ENCODE measurements around the gene NFASC.

DNA sequence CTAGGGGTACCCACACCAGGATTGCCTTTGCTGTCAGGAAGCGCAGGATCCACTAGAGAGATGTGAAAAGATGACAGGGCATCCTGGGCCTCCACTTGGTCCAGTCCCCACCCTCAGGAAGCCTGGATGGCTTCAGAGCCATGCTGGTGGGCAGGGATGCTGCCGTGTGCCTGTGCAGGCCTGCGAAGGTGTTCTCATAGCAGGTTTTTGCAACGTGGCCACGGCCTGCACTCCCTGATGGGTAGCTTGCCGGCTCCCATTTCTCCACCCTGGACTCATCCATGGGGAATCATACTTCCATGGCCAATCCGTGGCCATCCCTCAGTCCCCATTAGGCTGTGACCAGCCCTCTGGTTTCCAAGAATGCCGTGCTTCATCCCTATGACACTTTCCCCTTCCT, 138.2 kb downstream of the NFASC start:
- TF ChIP-seq, protein P1, sequence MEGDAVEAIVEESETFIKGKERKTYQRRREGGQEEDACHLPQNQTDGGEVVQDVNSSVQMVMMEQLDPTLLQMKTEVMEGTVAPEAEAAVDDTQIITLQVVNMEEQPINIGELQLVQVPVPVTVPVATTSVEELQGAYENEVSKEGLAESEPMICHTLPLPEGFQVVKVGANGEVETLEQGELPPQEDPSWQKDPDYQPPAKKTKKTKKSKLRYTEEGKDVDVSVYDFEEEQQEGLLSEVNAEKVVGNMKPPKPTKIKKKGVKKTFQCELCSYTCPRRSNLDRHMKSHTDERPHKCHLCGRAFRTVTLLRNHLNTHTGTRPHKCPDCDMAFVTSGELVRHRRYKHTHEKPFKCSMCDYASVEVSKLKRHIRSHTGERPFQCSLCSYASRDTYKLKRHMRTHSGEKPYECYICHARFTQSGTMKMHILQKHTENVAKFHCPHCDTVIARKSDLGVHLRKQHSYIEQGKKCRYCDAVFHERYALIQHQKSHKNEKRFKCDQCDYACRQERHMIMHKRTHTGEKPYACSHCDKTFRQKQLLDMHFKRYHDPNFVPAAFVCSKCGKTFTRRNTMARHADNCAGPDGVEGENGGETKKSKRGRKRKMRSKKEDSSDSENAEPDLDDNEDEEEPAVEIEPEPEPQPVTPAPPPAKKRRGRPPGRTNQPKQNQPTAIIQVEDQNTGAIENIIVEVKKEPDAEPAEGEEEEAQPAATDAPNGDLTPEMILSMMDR (conservative IDR thresholded peaks at IDR 0.05; ENCODE audit: low read length) = no peak
- no peak for TF ChIP-seq EZH2phosphoT487 (IDR thresholded peaks at IDR 0.05; ENCODE audit: borderline replicate concordance, low read depth, low read length)
